GM18526 (cell line): ENCODE measurements around the gene APOL4.

Experiments
- POLR2A ChIP-seq: IDR thresholded peaks from 3 replicates; pipeline ENCODE4 v1.6.1; 2011; ENCODE audit not compliant: insufficient read length; ENCODE audit errors: extremely low read depth

The APOL4 gene

GRCh38 chr22:36151006-36151595, 50.5 kb downstream of the APOL4 start:
- TF ChIP-seq POLR2A, result no peak

DNA sequence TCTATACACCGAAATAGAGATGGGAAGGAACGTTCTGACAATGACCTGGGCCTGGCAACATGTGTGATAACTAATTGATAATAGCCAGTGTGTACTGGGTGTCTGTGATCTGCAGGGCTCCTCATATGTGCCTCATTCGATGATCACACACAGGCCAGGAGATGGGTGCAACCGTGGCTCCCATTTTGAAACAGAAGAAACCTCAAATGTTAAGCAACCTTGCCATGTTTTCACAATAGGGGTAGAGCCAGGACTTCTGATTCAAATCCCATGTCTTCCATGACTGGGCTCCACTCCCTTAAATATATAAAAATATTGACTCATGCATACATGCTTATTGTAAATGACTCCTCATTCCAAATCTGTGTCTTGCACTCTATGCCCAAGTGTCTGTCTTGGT, 52.2 kb downstream of the APOL4 start:
- TF ChIP-seq POLR2A, result no peak

GRCh38 chr22:36148411-36148810, 53.2 kb downstream of the APOL4 start:
- no peak for TF ChIP-seq POLR2A

DNA sequence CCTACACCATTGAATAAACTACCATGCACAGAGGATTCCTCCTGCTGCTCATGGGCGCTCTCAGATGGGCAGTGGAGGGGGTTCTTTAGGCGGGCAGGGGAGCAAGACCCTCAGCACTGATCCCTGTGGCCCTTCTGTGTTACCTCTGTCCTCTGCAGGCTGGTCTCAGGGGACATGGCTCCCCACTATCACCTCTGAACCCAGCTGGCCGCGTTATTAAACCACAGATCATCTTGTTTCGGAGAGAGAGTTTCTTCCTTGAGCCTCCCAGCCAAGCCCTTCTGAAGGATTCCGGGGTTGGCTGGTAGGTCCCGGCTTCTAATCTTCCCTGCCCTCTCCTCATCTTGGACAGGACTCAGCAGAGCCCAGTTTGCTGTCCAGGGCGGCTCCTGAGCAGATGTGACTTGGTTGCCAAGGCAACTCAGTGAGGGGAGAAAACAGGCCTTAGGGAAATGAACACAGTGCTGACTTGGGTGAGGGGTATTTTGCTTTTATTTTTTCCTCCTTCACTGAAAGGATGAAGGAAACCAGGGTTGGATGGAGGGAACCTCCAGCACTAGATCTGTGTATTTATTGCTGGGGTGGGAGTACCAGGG, 54.3 kb downstream of the APOL4 start:
- TF ChIP-seq POLR2A, result no peak

- no peak for TF ChIP-seq POLR2A
Observed at GRCh38 chr22:36145881-36146280, 55.7 kb downstream of the APOL4 start.

GRCh38 chr22:36144886-36145541, 56.6 kb downstream of the APOL4 start:
- TF ChIP-seq POLR2A, result no peak

DNA sequence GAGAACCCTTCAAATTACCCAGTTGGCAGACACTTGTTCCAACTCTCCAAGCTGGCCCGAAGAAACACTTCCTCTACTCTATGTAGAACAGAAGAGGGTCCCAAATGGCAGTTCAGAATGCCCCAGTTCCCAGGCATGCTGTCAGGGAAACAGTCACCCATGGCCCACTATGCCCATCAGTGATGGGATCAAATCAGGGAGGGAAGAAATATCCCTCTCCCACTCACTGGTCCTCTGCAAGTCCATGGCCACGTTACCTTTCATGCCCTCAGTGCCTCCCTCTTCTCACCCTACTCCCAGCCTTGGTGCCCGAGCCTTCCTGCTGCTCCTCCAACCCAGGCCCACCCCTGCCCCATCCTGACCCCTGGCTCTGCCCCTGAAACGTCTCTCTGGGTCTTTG, 57.7 kb downstream of the APOL4 start:
- no peak for TF ChIP-seq POLR2A

- no peak for TF ChIP-seq POLR2A
Observed at GRCh38 chr22:36143066-36143815, 58.4 kb downstream of the APOL4 start.

DNA sequence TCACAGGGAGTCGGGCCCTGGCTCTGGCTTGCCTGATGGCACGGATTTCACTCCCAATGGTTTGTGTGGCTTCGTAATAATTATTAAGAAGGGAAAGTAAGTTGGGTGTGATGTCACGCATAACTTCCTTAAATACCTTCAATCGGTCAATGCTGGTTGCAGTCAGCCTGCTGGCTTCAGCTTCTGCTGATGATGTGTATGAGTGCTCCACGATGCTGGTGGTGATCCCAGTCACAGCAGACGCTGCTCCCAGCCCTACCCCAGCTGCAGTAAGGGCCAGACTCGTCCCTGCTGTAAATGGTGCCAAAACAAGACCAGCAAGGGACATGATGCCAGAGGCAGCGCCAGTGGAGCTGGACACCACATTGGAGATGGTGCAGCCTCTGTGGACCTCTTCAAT, 60.1 kb downstream of the APOL4 start:
- no peak for TF ChIP-seq POLR2A
